NOMO-1 (cell line): ENCODE measurements around the gene TBC1D3B.
"Not testable (repeated sequence)": the region's sequence is repeated elsewhere in the genome, so short reads cannot be mapped to it uniquely, and the experiment has no call there.

Experiments
- DNase-seq, 2 experiments: peaks; one replicate each; lab custom pipeline; 2025; ENCODE audit not compliant: unreplicated experiment in 2 of 2; lab: John Stamatoyannopoulos, UW

Gene TBC1D3B

GRCh38 chr17:36182176-36183000 lies 6.0 kb upstream of the TBC1D3B start:
- DNase-seq: no peak

GRCh38 chr17:36181446-36182175 lies 5.2 kb upstream of the TBC1D3B start:
- not testable (repeated sequence) for DNase-seq

GRCh38 chr17:36168836-36169235 lies 7.6 kb downstream of the TBC1D3B start:
- not testable (repeated sequence) for DNase-seq

GRCh38 chr17:36153895-36154610 lies 22.4 kb downstream of the TBC1D3B start:
- DNase-seq: peak in 1 of 2 experiments; percentile 77

GRCh38 chr17:36152639-36153120 lies 23.8 kb downstream of the TBC1D3B start:
- no peak for DNase-seq

- DNase-seq: no peak
Observed at GRCh38 chr17:36151891-36152638, 24.4 kb downstream of the TBC1D3B start.

- peak; percentile 65 to 69 for DNase-seq
Observed at GRCh38 chr17:36149296-36149820, 27.1 kb downstream of the TBC1D3B start.

- DNase-seq: peak; percentile 85 to 89
Observed at GRCh38 chr17:36148559-36149295, 27.7 kb downstream of the TBC1D3B start.

GRCh38 chr17:36147601-36148000 lies 28.8 kb downstream of the TBC1D3B start:
- DNase-seq: no peak

GRCh38 chr17:36144981-36145729 lies 31.3 kb downstream of the TBC1D3B start:
- DNase-seq: no peak

GRCh38 chr17:36144014-36144413 lies 32.4 kb downstream of the TBC1D3B start:
- no peak for DNase-seq

- no peak for DNase-seq
Observed at GRCh38 chr17:36142806-36143205, 33.6 kb downstream of the TBC1D3B start.

GRCh38 chr17:36142235-36142634 lies 34.2 kb downstream of the TBC1D3B start:
- no peak for DNase-seq

- no peak for DNase-seq
Observed at GRCh38 chr17:36136439-36136838, 40.0 kb downstream of the TBC1D3B start.

GRCh38 chr17:36136036-36136435 lies 40.4 kb downstream of the TBC1D3B start:
- peak; percentile 48 to 62 for DNase-seq

- DNase-seq: peak; percentile 74 to 82
Observed at GRCh38 chr17:36135465-36135864, 41.0 kb downstream of the TBC1D3B start.

- no peak for DNase-seq
Observed at GRCh38 chr17:36133602-36134236, 42.7 kb downstream of the TBC1D3B start.

- no peak for DNase-seq
Observed at GRCh38 chr17:36132421-36132831, 44.0 kb downstream of the TBC1D3B start.
